LNCaP clone FGC (cell line): Measurements from ENCODE around the gene TRPC3.

Experiments
- DNase-seq: peaks from one replicate; pipeline ENCODE4 v3.0.0-alpha.2; 2011; ENCODE audit warnings: low read depth
- H3K4me3 ChIP-seq: 2 replicates; pipeline ENCODE4 v1.5.1; 2011; ENCODE audit warnings: mild to moderate bottlenecking, low read depth, low read length, control low read depth
- CTCF ChIP-seq: IDR thresholded peaks from 2 replicates; pipeline ENCODE4 v1.5.1; 2012; ENCODE audit warnings: mild to moderate bottlenecking; ENCODE audit not compliant: control insufficient read depth, insufficient read depth; ENCODE audit errors: extremely low read depth

The TRPC3 gene

GRCh38 chr4:121989715-121990114 lies 37.9 kb upstream of the TRPC3 start:
- no peak overlapping the region for H3K4me3 ChIP-seq
- DNase-seq: peak; percentile 74
- TF ChIP-seq CTCF: no peak

GRCh38 chr4:121988950-121989349 lies 37.1 kb upstream of the TRPC3 start:
- TF ChIP-seq CTCF: no peak
- DNase-seq: no peak

GRCh38 chr4:121980643-121981042 lies 28.8 kb upstream of the TRPC3 start:
- no peak for TF ChIP-seq CTCF
- no peak overlapping the region for H3K4me3 ChIP-seq
- DNase-seq: no peak

More at GRCh38 chr4:121988950-121989349, 37.1 kb upstream of the TRPC3 start:
- H3K4me3 ChIP-seq: no peak overlapping the region

DNA sequence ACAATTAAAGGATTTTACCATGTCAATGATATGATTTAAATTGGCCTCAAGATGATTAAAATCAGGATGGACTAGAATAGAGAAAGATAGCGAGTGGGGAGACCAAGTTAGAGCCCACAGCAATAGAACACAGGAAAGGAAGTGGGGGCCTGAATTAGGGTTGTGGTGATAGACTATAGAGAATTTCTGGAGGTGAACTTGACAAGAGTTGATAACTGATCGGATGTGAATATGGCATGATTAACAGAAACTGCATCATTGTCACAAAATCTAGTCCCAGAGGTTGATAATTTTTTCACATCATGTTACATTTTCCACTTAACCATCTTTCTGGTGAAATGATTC lies 26.3 kb upstream of the TRPC3 start:
- TF ChIP-seq CTCF: no peak
- DNase-seq: no peak
- H3K4me3 ChIP-seq: no peak overlapping the region

- H3K4me3 ChIP-seq: no peak overlapping the region
- DNase-seq: no peak
These were observed 25.7 kb upstream of the TRPC3 start for GRCh38 chr4:121977251-121978171.

GRCh38 chr4:121975784-121976183 lies 23.9 kb upstream of the TRPC3 start:
- H3K4me3 ChIP-seq: no peak overlapping the region
- no peak for TF ChIP-seq CTCF
- no peak for DNase-seq

More at GRCh38 chr4:121977251-121978171, 25.7 kb upstream of the TRPC3 start:
- TF ChIP-seq CTCF: no peak

DNA sequence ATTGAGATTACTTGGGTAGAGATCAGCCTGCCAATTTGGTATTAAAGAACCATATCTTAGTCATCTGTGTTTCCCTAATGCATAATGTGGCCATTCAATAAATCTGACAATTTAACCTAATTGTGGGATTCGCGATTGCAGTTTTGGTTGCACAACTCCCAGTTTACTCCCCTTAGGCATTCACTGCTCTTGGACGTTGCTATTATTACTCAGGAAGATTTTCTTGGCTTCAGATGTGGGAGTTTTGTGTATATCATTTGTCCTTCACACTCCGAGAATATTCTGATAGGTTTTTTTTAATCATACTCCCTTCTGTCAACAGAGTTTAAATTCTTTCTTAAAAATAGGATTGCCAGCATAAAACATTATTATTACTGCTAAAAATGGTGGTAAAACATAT lies 22.0 kb upstream of the TRPC3 start:
- H3K4me3 ChIP-seq: no peak overlapping the region
- DNase-seq: no peak
- no peak for TF ChIP-seq CTCF
